ENCODE data around the gene RAB7A.

GRCh38 chr3:128763967-128764366 lies 38.0 kb downstream of the RAB7A start:
- TF ChIP-seq POLR2A (IDR thresholded peaks at IDR 0.05) (no peak), CTCF (IDR thresholded peaks at IDR 0.05) (no peak)
